ENCODE measurements around the gene ADGRL3. TPM values are rescaled to one million over a fixed set of nuclear protein-coding genes. Genes with fewer than 3 reads are reported as not detected.

ADGRL3 gene
- total RNA-seq, 1 donor from 2014 or later: not detected

DNA sequence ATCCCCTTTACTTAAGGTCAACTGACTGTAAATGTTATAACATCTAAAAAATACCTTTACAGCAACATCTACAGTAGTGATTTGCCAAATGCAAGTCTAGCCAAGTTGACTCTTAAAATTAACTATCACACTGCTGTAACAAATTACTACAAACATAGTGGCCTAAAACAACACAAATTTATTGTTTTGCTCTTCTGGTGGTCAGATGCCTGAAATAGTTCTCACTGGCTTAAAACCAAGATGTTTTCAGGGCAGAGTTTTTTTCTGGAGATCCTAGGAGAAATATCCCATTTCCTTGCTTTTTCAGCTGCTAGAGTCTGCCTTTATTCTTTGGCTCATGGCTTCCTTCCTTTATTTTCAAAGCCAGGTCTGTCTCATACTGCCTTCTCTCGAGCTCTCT lies 120.5 kb downstream of the ADGRL3 start:
- Mint-ChIP-seq H3K4me3 (no peak overlapping the region), H3K9me3 (peaks cover 15% of the 10 kb centered on the region), H3K4me1 (no peaks in the 10 kb centered on the region), H3K27ac (no peak overlapping the region), H3K27me3 (no peaks in the 10 kb centered on the region), H3K36me3 (ENCODE audit: low read depth) (no peaks in the 10 kb centered on the region)
- DNase-seq (no peak), ATAC-seq (ENCODE audit: low read depth) (no peak)
- TF ChIP-seq CTCF (IDR thresholded peaks at IDR 0.05): no peak
- CTCF ChIA-PET: no interaction called here
- POLR2A ChIA-PET: no interaction called here
- intact Hi-C loops (cut with micrococcal nuclease): no loop called here

DNA sequence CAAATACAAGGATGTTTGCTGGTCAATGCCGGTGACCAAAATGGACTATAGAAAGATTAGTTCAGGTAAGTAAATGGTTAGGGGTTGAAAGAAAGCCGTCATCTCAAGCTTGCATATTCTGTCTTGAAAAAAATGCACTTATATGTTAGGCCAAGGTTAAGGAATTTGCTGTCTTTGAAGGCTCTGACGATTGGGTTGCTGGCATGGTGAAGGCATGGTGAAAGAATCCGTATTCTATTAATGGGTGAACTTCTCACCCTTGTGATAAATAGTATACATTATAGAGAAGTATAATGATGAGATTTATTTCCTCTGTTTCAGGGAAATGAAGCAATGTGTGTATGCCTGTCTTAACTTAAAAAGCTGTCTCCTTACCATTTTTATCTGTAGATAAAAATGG lies 132.6 kb downstream of the ADGRL3 start:
- Mint-ChIP-seq H3K27me3 (no peaks in the 10 kb centered on the region), H3K9me3 (peaks cover 5% of the 10 kb centered on the region), H3K4me3 (no peak overlapping the region), H3K27ac (no peak overlapping the region), H3K36me3 (ENCODE audit: low read depth) (no peaks in the 10 kb centered on the region), H3K4me1 (no peaks in the 10 kb centered on the region)
- no peak for ATAC-seq (ENCODE audit: low read depth)
- CTCF ChIA-PET: no interaction called here
- TF ChIP-seq CTCF (IDR thresholded peaks at IDR 0.05): no peak
- POLR2A ChIA-PET: no interaction called here
- intact Hi-C loops (cut with micrococcal nuclease): no loop called here
- no peak for DNase-seq

DNA sequence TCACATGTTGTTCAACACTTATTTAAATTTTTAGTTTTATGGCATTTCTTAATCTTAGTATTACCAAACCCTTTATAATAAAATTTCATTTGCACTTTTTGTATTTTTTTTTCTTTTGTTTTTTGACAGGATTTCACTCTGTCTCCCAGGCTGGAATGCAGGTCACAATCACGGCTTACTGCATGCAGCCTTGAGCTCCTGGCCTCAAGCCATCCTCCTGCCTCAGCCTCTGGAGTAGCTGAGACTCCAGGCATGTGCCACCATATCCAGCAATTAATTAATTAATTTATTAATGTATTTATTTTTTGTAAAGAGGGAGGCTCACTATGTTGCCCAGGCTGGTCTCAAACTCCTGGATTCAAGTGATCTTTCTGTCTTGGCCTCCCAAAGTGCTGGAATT lies 133.4 kb downstream of the ADGRL3 start:
- ATAC-seq (ENCODE audit: low read depth) (no peak), DNase-seq (no peak)
- no peaks in the 10 kb centered on the region for H3K36me3 Mint-ChIP-seq (ENCODE audit: low read depth)
- no peak overlapping the region for H3K4me3 Mint-ChIP-seq
- no peak for TF ChIP-seq CTCF (IDR thresholded peaks at IDR 0.05)
- H3K9me3 Mint-ChIP-seq: peaks cover 8% of the 10 kb centered on the region
- no peaks in the 10 kb centered on the region for H3K4me1 Mint-ChIP-seq
- no peaks in the 10 kb centered on the region for H3K27me3 Mint-ChIP-seq
- H3K27ac Mint-ChIP-seq: no peak overlapping the region
- POLR2A ChIA-PET: no interaction called here
- CTCF ChIA-PET: no interaction called here
- intact Hi-C loops (cut with micrococcal nuclease): no loop called here

DNA sequence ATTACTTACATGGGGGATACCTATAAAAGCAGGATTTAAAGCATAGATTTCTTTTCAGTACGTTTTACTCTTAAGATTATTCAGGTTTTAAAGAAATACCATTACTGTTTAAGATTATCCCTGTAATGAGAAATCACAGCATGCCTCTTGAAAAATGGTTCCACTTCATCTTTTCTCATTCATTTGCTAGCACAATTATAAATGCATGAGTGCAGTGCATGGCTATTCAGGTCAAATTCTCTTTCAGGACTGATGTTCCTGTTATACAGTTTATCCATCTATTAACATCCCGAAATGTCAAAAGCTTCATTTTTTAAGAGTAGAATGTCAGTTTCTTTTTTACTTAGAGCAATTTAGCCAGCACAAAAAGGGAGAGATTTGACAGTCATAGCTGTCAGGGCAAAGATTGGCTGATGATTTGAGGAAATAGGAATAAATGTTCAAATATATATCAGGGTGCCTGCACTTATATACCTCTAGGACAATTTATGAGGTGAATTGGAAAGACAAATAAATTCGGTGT lies 135.2 kb downstream of the ADGRL3 start:
- no peak for TF ChIP-seq CTCF (IDR thresholded peaks at IDR 0.05)
- ATAC-seq (ENCODE audit: low read depth): no peak
- DNase-seq: no peak
- intact Hi-C loops (cut with micrococcal nuclease): no loop called here
- Mint-ChIP-seq H3K36me3 (ENCODE audit: low read depth) (no peaks in the 10 kb centered on the region), H3K4me3 (no peak overlapping the region), H3K27ac (no peak overlapping the region), H3K4me1 (no peaks in the 10 kb centered on the region), H3K9me3 (peaks cover 8% of the 10 kb centered on the region), H3K27me3 (no peaks in the 10 kb centered on the region)
- POLR2A ChIA-PET: no interaction called here
- CTCF ChIA-PET: no interaction called here

DNA sequence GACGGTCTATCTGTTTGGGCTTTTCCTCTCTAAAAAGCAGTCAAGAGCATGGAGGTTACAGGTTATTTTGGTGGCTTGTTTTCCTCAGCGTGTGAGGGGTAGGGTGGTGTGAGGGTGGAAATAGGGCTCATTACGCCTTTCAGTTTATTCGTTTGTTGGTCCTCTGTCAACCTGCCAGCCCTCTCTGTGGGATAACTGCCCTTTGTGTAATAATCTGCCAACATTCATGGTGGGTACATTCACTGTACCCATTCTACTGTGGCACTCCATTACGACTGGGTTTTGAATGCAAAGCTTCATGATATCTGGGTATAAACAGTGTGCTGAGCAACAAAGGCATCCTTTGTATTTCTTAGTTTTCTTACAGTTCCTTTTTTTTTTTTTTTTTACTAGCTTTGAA lies 136.4 kb downstream of the ADGRL3 start:
- intact Hi-C loops (cut with micrococcal nuclease): no loop called here
- H3K9me3 Mint-ChIP-seq: peaks cover 6% of the 10 kb centered on the region
- DNase-seq (no peak), ATAC-seq (ENCODE audit: low read depth) (no peak)
- H3K4me1 Mint-ChIP-seq: no peaks in the 10 kb centered on the region
- H3K4me3 Mint-ChIP-seq: no peak overlapping the region
- ChIA-PET CTCF (no interaction called here), POLR2A (no interaction called here)
- H3K36me3 Mint-ChIP-seq (ENCODE audit: low read depth): no peaks in the 10 kb centered on the region
- H3K27ac Mint-ChIP-seq: no peak overlapping the region
- no peaks in the 10 kb centered on the region for H3K27me3 Mint-ChIP-seq
- TF ChIP-seq CTCF (IDR thresholded peaks at IDR 0.05): no peak
